Liver (tissue), 9 donors: ENCODE results near the gene POLR3A. TPM values are rescaled to one million over a fixed set of nuclear protein-coding genes. Genes with fewer than 3 reads are reported as not detected.

ENCODE experiments used
- DNase-seq: peaks from one replicate; pipeline ENCODE4 v3.0.0-alpha.2; 2017; ENCODE audit warnings: low spot score
- H3K27ac ChIP-seq, 2 donors: one replicate each; pipeline ENCODE4 v1.7.0; 2013; ENCODE audit warnings: inconsistent platforms in 2 of 2, low read length in 2 of 2, control low read depth in 1 of 2, low read depth in 1 of 2, mild to moderate bottlenecking in 1 of 2
- H3K27me3 ChIP-seq, 4 donors: one replicate each; pipeline versions ENCODE4 v1.6.1 to v1.7.0; 2013; ENCODE audit warnings: low read length in 3 of 4, inconsistent platforms in 1 of 4, mild to moderate bottlenecking in 1 of 4, moderate library complexity in 1 of 4; ENCODE audit not compliant: control insufficient read depth in 4 of 4, insufficient read depth in 4 of 4
- H3K36me3 ChIP-seq, 4 donors: one replicate each; pipeline versions ENCODE4 v1.6.1 to v1.7.0; 2013; ENCODE audit warnings: low read length in 3 of 4, mild to moderate bottlenecking in 3 of 4, low read depth in 1 of 4, moderate library complexity in 1 of 4; ENCODE audit not compliant: control insufficient read depth in 4 of 4, insufficient read depth in 3 of 4
- H3K4me1 ChIP-seq, 4 donors: one replicate each; pipeline versions ENCODE4 v1.6.1 to v1.7.0; 2013; ENCODE audit warnings: low read length in 3 of 4, mild to moderate bottlenecking in 3 of 4, moderate library complexity in 1 of 4; ENCODE audit not compliant: control insufficient read depth in 4 of 4, insufficient read depth in 4 of 4
- H3K4me3 ChIP-seq, 3 donors: one replicate each; pipeline versions ENCODE4 v1.6.1 to v1.7.0; 2013; ENCODE audit warnings: low read length in 3 of 3, control low read depth in 1 of 3, low read depth in 1 of 3, mild to moderate bottlenecking in 1 of 3
- H3K9ac ChIP-seq, 2 donors: one replicate each; pipeline ENCODE4 v1.7.0; 2013; ENCODE audit warnings: low read length in 2 of 2, mild to moderate bottlenecking in 2 of 2, moderate library complexity in 2 of 2, control low read depth in 1 of 2, low read depth in 1 of 2
- H3K9me3 ChIP-seq, 4 donors: one replicate each; pipeline versions ENCODE4 v1.6.1 to v1.7.0; 2013; ENCODE audit warnings: low read length in 3 of 4; ENCODE audit not compliant: control insufficient read depth in 4 of 4
- ATF3 ChIP-seq: IDR thresholded peaks from 2 replicates; pipeline ENCODE4 v1.6.1; 2016; ENCODE audit warnings: antibody characterized with exemption
- CTCF ChIP-seq: fragments of 150-350 bp; IDR thresholded peaks from 2 replicates; pipeline ENCODE4 v1.5.1; 2017; ENCODE audit warnings: improper control_type of control experiment, low read depth, low read length; ENCODE audit not compliant: missing input control
- EGR1 ChIP-seq, 2 donors: IDR thresholded peaks; 2 replicates each; pipeline ENCODE4 v1.6.1; 2016 to 2018; ENCODE audit warnings: antibody characterized with exemption in 2 of 2, low read depth in 2 of 2
- FOXA1 ChIP-seq: IDR thresholded peaks from 2 replicates; pipeline ENCODE4 v1.6.1; 2016; ENCODE audit warnings: antibody characterized with exemption
- FOXA2 ChIP-seq: IDR thresholded peaks from 2 replicates; pipeline ENCODE4 v1.6.1; 2016; ENCODE audit warnings: antibody characterized with exemption
- JUND ChIP-seq, 2 donors: IDR thresholded peaks; 2 replicates each; pipeline ENCODE4 v1.6.1; 2016; ENCODE audit warnings: antibody characterized with exemption in 2 of 2
- MAX ChIP-seq: IDR thresholded peaks from 2 replicates; pipeline ENCODE4 v1.6.1; 2016; ENCODE audit warnings: antibody characterized with exemption
- NR2F2 ChIP-seq: IDR thresholded peaks from 2 replicates; pipeline ENCODE4 v1.6.1; 2016; ENCODE audit warnings: antibody characterized with exemption
- RAD21 ChIP-seq, 2 donors: IDR thresholded peaks; 2 replicates each; pipeline ENCODE4 v1.6.1; 2016; ENCODE audit warnings: antibody characterized with exemption in 2 of 2, mild to moderate bottlenecking in 2 of 2
- RXRA ChIP-seq, 2 donors: IDR thresholded peaks; 2 replicates each; pipeline ENCODE4 v1.6.1; 2017 to 2018; ENCODE audit warnings: antibody characterized with exemption in 2 of 2, mild to moderate bottlenecking in 1 of 2
- SP1 ChIP-seq: IDR thresholded peaks from 2 replicates; pipeline ENCODE4 v1.6.1; 2018; ENCODE audit warnings: antibody characterized with exemption, mild to moderate bottlenecking
- YY1 ChIP-seq: IDR thresholded peaks from 2 replicates; pipeline ENCODE4 v1.6.1; 2016; ENCODE audit warnings: antibody characterized with exemption, mild to moderate bottlenecking
- WGBS: extraction: QIAGEN DNeasy Blood & Tissue Kit; methylation state at CpG from one replicate; pipeline ENCODE4 v1.1.7; 2013; 5-methylcytosine and 5-hydroxymethylcytosine counted together
- polyA plus RNA-seq, 2 donors: library from polyadenylated mRNA; stranded (reverse) in 1 of 2; unstranded in 1 of 2; fragments of 200-250 nt in 1 of 2; fragments of >200 nt in 1 of 2; fragmentation: Nextera tagmentation in 1 of 2; extraction: Ambion mirVana in 1 of 2; gene quantifications; one replicate each; pipeline versions ENCODE4 v1.2.1 to v1.2.3, GENCODE V29; 2013 to 2015
- total RNA-seq, 2 donors: library from RNA; depleted of rRNA; stranded (reverse); fragments of >200 nt; gene quantifications; one replicate each; pipeline ENCODE4 v1.2.3, GENCODE V29; 2014
- TF ChIP-seq, protein P1 (sequence below): IDR thresholded peaks from 2 replicates; pipeline ENCODE4 v1.6.1; 2016; ENCODE audit warnings: antibody characterized with exemption
- donor health status: healthy.
- donor health status: healthy.
- donor health status: healthy.
- donor health status: healthy.
- donor health status: healthy.

POLR3A gene
- total and polyA plus RNA-seq, 4 donors, result 3.2 to 9.6 (median 5.5) TPM

DNA sequence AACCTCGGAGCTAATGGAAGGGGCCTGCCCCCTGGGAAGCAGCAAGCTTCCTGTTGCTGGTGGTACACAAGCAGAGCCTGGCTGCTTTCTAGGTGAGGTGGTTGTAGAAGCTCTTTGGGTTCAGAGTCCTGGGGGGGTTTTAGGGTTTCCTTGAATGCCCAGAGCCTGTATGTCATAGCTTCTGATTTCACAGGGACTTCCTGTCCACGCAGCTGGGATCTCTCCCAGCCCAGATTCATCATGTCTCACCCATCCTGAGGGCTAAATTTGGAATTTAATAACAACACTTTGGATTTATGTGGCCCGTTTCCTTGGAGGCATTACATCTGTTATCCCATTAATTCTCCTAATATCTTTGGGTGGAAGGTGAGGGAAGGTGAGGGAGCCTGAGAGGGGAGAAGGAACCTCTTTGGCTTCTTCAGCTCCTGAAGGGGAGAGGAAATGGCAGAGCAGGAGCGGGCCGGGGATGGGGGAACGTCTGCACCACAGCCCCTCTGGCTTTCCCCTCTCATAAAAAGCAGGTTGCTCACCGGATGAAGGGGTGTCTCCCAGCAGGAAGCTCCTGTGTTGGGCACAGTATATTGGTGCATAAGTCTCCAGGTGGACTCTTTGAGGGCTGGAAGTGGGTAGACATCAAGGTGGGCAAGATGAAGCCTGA is 24.0 kb upstream of the POLR3A start:
- no peak for DNase-seq

DNA sequence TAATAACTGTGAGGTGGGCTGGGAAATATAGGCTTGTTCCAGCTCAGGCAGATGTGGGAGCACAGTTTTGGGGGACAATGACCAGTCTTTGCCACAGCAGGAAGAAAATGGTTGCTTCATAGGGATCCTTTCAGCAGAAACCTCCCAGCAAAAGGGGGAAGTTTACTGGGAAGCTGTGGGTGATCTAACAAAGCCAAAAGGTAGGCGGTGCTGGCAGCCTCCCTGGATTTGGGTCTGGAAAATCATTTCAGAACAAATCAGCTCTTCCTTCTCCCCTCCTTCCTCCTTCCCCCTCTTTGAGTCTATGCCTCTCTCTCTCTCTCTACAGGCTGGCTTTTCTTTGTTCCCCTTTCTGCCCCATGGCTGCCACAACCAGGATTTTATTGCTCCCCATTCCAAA is 20.5 kb upstream of the POLR3A start:
- no peak overlapping the region for H3K27ac ChIP-seq
- no peak overlapping the region for H3K4me3 ChIP-seq
- DNase-seq, result no peak
- WGBS, result 88% methylated on average over 1 of the region's 1 CpG
- H3K27me3 ChIP-seq, result no peaks in the 10 kb centered on the region
- H3K9me3 ChIP-seq, result no peaks in the 10 kb centered on the region
- H3K36me3 ChIP-seq, result no peaks in the 10 kb centered on the region
- H3K9ac ChIP-seq, result no peak overlapping the region
- no peak for TF ChIP-seq YY1
- no peak for TF ChIP-seq FOXA2
- TF ChIP-seq, protein P1, sequence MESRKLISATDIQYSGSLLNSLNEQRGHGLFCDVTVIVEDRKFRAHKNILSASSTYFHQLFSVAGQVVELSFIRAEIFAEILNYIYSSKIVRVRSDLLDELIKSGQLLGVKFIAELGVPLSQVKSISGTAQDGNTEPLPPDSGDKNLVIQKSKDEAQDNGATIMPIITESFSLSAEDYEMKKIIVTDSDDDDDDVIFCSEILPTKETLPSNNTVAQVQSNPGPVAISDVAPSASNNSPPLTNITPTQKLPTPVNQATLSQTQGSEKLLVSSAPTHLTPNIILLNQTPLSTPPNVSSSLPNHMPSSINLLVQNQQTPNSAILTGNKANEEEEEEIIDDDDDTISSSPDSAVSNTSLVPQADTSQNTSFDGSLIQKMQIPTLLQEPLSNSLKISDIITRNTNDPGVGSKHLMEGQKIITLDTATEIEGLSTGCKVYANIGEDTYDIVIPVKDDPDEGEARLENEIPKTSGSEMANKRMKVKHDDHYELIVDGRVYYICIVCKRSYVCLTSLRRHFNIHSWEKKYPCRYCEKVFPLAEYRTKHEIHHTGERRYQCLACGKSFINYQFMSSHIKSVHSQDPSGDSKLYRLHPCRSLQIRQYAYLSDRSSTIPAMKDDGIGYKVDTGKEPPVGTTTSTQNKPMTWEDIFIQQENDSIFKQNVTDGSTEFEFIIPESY, result no peak
- no peak for TF ChIP-seq CTCF
- no peak for TF ChIP-seq EGR1 (IDR thresholded peaks at IDR 0.05; ENCODE audit: low read depth in 2 of 2)
- no peak for TF ChIP-seq RAD21 (IDR thresholded peaks at IDR 0.05)
- TF ChIP-seq SP1, result no peak
- TF ChIP-seq NR2F2, result no peak
- TF ChIP-seq RXRA (IDR thresholded peaks at IDR 0.05), result no peak
- no peak for TF ChIP-seq MAX
- TF ChIP-seq ATF3, result no peak
- H3K4me1 ChIP-seq, result peaks cover 0 to 2% (median 0%) of the 10 kb centered on the region in 4 donors

More for the DNA sequence above, 24.0 kb upstream of the POLR3A start:
- WGBS, result 83% methylated on average over 7 of the region's 7 CpGs
- no peaks in the 10 kb centered on the region for H3K9me3 ChIP-seq
- H3K4me1 ChIP-seq, result no peaks in the 10 kb centered on the region
- H3K9ac ChIP-seq, result no peak overlapping the region
- no peak overlapping the region for H3K27ac ChIP-seq
- no peaks in the 10 kb centered on the region for H3K36me3 ChIP-seq
- TF ChIP-seq EGR1 (IDR thresholded peaks at IDR 0.05; ENCODE audit: low read depth in 2 of 2), result no peak
- no peak for TF ChIP-seq FOXA1
- no peak for TF ChIP-seq FOXA2
- no peak for TF ChIP-seq JUND (IDR thresholded peaks at IDR 0.05)
- no peak for TF ChIP-seq RAD21 (IDR thresholded peaks at IDR 0.05)
- TF ChIP-seq CTCF, result no peak
- no peaks in the 10 kb centered on the region for H3K27me3 ChIP-seq
- H3K4me3 ChIP-seq, result no peak overlapping the region
